Measurements from ENCODE around the gene KCNK13.
"Not testable (repeated sequence)": the region's sequence is repeated elsewhere in the genome, so short reads cannot be mapped to it uniquely, and the experiment has no call there.

KCNK13 gene

GRCh38 chr14:90062822-90063539 is 1.2 kb downstream of the KCNK13 start:
- H3K27ac ChIP-seq (ENCODE audit: low read length), result no peak overlapping the region
- H3K9me3 ChIP-seq (ENCODE audit: insufficient read depth, low read depth, low read length), result no peaks in the 10 kb centered on the region
- no peaks in the 10 kb centered on the region for H3K36me3 ChIP-seq (ENCODE audit: insufficient read depth, low read depth, low read length)
- peaks cover 78% of the 10 kb centered on the region for H3K27me3 ChIP-seq (ENCODE audit: insufficient read depth, low read length)
- H3K4me3 ChIP-seq (ENCODE audit: low read length), result peak overlapping the region; percentile 66
- no peak overlapping the region for H3K9ac ChIP-seq (ENCODE audit: low read depth, low read length)
- peaks cover 6% of the 10 kb centered on the region; the same call in 1 of the 2 replicates for H3K4me1 ChIP-seq (ENCODE audit: insufficient read depth, low read length)

GRCh38 chr14:90072350-90072749 is 10.6 kb downstream of the KCNK13 start:
- H3K9ac ChIP-seq (ENCODE audit: low read depth, low read length), result no peak overlapping the region
- no peaks in the 10 kb centered on the region for H3K9me3 ChIP-seq (ENCODE audit: insufficient read depth, low read depth, low read length)
- no peak overlapping the region for H3K4me3 ChIP-seq (ENCODE audit: low read length)
- H3K36me3 ChIP-seq (ENCODE audit: insufficient read depth, low read depth, low read length), result no peaks in the 10 kb centered on the region
- H3K27me3 ChIP-seq (ENCODE audit: insufficient read depth, low read length), result peaks cover 9% of the 10 kb centered on the region; the same call in 1 of the 2 replicates
- no peaks in the 10 kb centered on the region for H3K4me1 ChIP-seq (ENCODE audit: insufficient read depth, low read length)
- no peak overlapping the region for H3K27ac ChIP-seq (ENCODE audit: low read length)

GRCh38 chr14:90079576-90079975 is 17.8 kb downstream of the KCNK13 start:
- peaks cover 6% of the 10 kb centered on the region for H3K27me3 ChIP-seq (ENCODE audit: insufficient read depth, low read length)
- H3K36me3 ChIP-seq (ENCODE audit: insufficient read depth, low read depth, low read length), result no peaks in the 10 kb centered on the region
- no peak overlapping the region for H3K4me3 ChIP-seq (ENCODE audit: low read length)
- no peak overlapping the region for H3K27ac ChIP-seq (ENCODE audit: low read length)
- no peaks in the 10 kb centered on the region for H3K9me3 ChIP-seq (ENCODE audit: insufficient read depth, low read depth, low read length)
- no peak overlapping the region for H3K9ac ChIP-seq (ENCODE audit: low read depth, low read length)
- H3K4me1 ChIP-seq (ENCODE audit: insufficient read depth, low read length), result no peaks in the 10 kb centered on the region

GRCh38 chr14:90087433-90087832 is 25.6 kb downstream of the KCNK13 start:
- H3K9me3 ChIP-seq (ENCODE audit: insufficient read depth, low read depth, low read length), result peaks cover 5% of the 10 kb centered on the region; the same call in 1 of the 2 replicates
- no peak overlapping the region for H3K9ac ChIP-seq (ENCODE audit: low read depth, low read length)
- H3K4me3 ChIP-seq (ENCODE audit: low read length), result no peak overlapping the region
- H3K27me3 ChIP-seq (ENCODE audit: insufficient read depth, low read length), result peaks cover 4% of the 10 kb centered on the region
- H3K36me3 ChIP-seq (ENCODE audit: insufficient read depth, low read depth, low read length), result no peaks in the 10 kb centered on the region
- H3K4me1 ChIP-seq (ENCODE audit: insufficient read depth, low read length), result no peaks in the 10 kb centered on the region; the same call in 1 of the 2 replicates
- H3K27ac ChIP-seq (ENCODE audit: low read length), result no peak overlapping the region

- peaks cover 5% of the 10 kb centered on the region; the same call in 1 of the 2 replicates for H3K9me3 ChIP-seq (ENCODE audit: insufficient read depth, low read depth, low read length)
- H3K4me3 ChIP-seq (ENCODE audit: low read length), result no peak overlapping the region
- H3K27ac ChIP-seq (ENCODE audit: low read length), result no peak overlapping the region
- H3K27me3 ChIP-seq (ENCODE audit: insufficient read depth, low read length), result no peaks in the 10 kb centered on the region
- H3K4me1 ChIP-seq (ENCODE audit: insufficient read depth, low read length), result no peaks in the 10 kb centered on the region; the same call in 1 of the 2 replicates
- H3K36me3 ChIP-seq (ENCODE audit: insufficient read depth, low read depth, low read length), result no peaks in the 10 kb centered on the region
- no peak overlapping the region for H3K9ac ChIP-seq (ENCODE audit: low read depth, low read length)
Observed at GRCh38 chr14:90088176-90088575, 26.4 kb downstream of the KCNK13 start.

- not testable (repeated sequence) for H3K9me3 ChIP-seq (ENCODE audit: insufficient read depth, low read depth, low read length); H3K27me3 ChIP-seq (ENCODE audit: insufficient read depth, low read length); H3K4me3 ChIP-seq (ENCODE audit: low read length); H3K36me3 ChIP-seq (ENCODE audit: insufficient read depth, low read depth, low read length); H3K27ac ChIP-seq (ENCODE audit: low read length); H3K4me1 ChIP-seq (ENCODE audit: insufficient read depth, low read length); H3K9ac ChIP-seq (ENCODE audit: low read depth, low read length)
Observed at GRCh38 chr14:90089486-90089885, 27.7 kb downstream of the KCNK13 start.

GRCh38 chr14:90091393-90091792 is 29.6 kb downstream of the KCNK13 start:
- Histone ChIP-seq H3K9ac (ENCODE audit: low read depth, low read length) (no peak overlapping the region), H3K36me3 (ENCODE audit: insufficient read depth, low read depth, low read length) (no peaks in the 10 kb centered on the region), H3K27ac (ENCODE audit: low read length) (no peak overlapping the region), H3K4me1 (ENCODE audit: insufficient read depth, low read length) (no peaks in the 10 kb centered on the region; the same call in 1 of the 2 replicates), H3K9me3 (ENCODE audit: insufficient read depth, low read depth, low read length) (peaks cover 5% of the 10 kb centered on the region; the same call in 1 of the 2 replicates), H3K27me3 (ENCODE audit: insufficient read depth, low read length) (no peaks in the 10 kb centered on the region), H3K4me3 (ENCODE audit: low read length) (no peak overlapping the region)

- Histone ChIP-seq H3K27ac (ENCODE audit: low read length) (no peak overlapping the region), H3K4me1 (ENCODE audit: insufficient read depth, low read length) (no peaks in the 10 kb centered on the region; the same call in 1 of the 2 replicates), H3K9ac (ENCODE audit: low read depth, low read length) (no peak overlapping the region), H3K4me3 (ENCODE audit: low read length) (no peak overlapping the region), H3K36me3 (ENCODE audit: insufficient read depth, low read depth, low read length) (no peaks in the 10 kb centered on the region), H3K27me3 (ENCODE audit: insufficient read depth, low read length) (no peaks in the 10 kb centered on the region), H3K9me3 (ENCODE audit: insufficient read depth, low read depth, low read length) (peaks cover 5% of the 10 kb centered on the region; the same call in 1 of the 2 replicates)
Observed at GRCh38 chr14:90093942-90094595, 32.3 kb downstream of the KCNK13 start.

- H3K27ac ChIP-seq (ENCODE audit: low read length), result no peak overlapping the region
- peaks cover 5% of the 10 kb centered on the region; the same call in 1 of the 2 replicates for H3K9me3 ChIP-seq (ENCODE audit: insufficient read depth, low read depth, low read length)
- H3K27me3 ChIP-seq (ENCODE audit: insufficient read depth, low read length), result no peaks in the 10 kb centered on the region
- no peak overlapping the region for H3K9ac ChIP-seq (ENCODE audit: low read depth, low read length)
- H3K4me3 ChIP-seq (ENCODE audit: low read length), result no peak overlapping the region
- no peaks in the 10 kb centered on the region for H3K36me3 ChIP-seq (ENCODE audit: insufficient read depth, low read depth, low read length)
- H3K4me1 ChIP-seq (ENCODE audit: insufficient read depth, low read length), result no peaks in the 10 kb centered on the region
Observed at GRCh38 chr14:90095096-90095495, 33.3 kb downstream of the KCNK13 start.

- no peak overlapping the region for H3K27ac ChIP-seq (ENCODE audit: low read length)
- H3K27me3 ChIP-seq (ENCODE audit: insufficient read depth, low read length), result no peaks in the 10 kb centered on the region
- no peaks in the 10 kb centered on the region for H3K4me1 ChIP-seq (ENCODE audit: insufficient read depth, low read length)
- H3K36me3 ChIP-seq (ENCODE audit: insufficient read depth, low read depth, low read length), result no peaks in the 10 kb centered on the region
- H3K4me3 ChIP-seq (ENCODE audit: low read length), result no peak overlapping the region
- no peak overlapping the region for H3K9ac ChIP-seq (ENCODE audit: low read depth, low read length)
- no peaks in the 10 kb centered on the region for H3K9me3 ChIP-seq (ENCODE audit: insufficient read depth, low read depth, low read length)
Observed at GRCh38 chr14:90096566-90096965, 34.8 kb downstream of the KCNK13 start.

- Histone ChIP-seq H3K27me3 (ENCODE audit: insufficient read depth, low read length) (no peaks in the 10 kb centered on the region), H3K36me3 (ENCODE audit: insufficient read depth, low read depth, low read length) (no peaks in the 10 kb centered on the region), H3K4me3 (ENCODE audit: low read length) (no peak overlapping the region), H3K9me3 (ENCODE audit: insufficient read depth, low read depth, low read length) (no peaks in the 10 kb centered on the region), H3K27ac (ENCODE audit: low read length) (no peak overlapping the region), H3K9ac (ENCODE audit: low read depth, low read length) (no peak overlapping the region), H3K4me1 (ENCODE audit: insufficient read depth, low read length) (no peaks in the 10 kb centered on the region)
Observed at GRCh38 chr14:90103808-90104207, 42.0 kb downstream of the KCNK13 start.

GRCh38 chr14:90105756-90106155 is 44.0 kb downstream of the KCNK13 start:
- no peaks in the 10 kb centered on the region for H3K27me3 ChIP-seq (ENCODE audit: insufficient read depth, low read length)
- no peaks in the 10 kb centered on the region for H3K9me3 ChIP-seq (ENCODE audit: insufficient read depth, low read depth, low read length)
- H3K27ac ChIP-seq (ENCODE audit: low read length), result no peak overlapping the region
- H3K36me3 ChIP-seq (ENCODE audit: insufficient read depth, low read depth, low read length), result no peaks in the 10 kb centered on the region
- H3K4me3 ChIP-seq (ENCODE audit: low read length), result no peak overlapping the region
- H3K4me1 ChIP-seq (ENCODE audit: insufficient read depth, low read length), result no peaks in the 10 kb centered on the region
- H3K9ac ChIP-seq (ENCODE audit: low read depth, low read length), result no peak overlapping the region

Measured in iPS-20b (cell line).